WTC11 (cell line): ENCODE data around the gene SLC39A13.

Experiments
- ATF3 ChIP-seq: sonication (generic); formaldehyde crosslinking; conservative IDR thresholded peaks from 2 replicates; pipeline ENCODE4 v1.8.1; 2022; ENCODE audit warnings: mild to moderate bottlenecking, missing genetic modification reagents
- CTCF ChIP-seq: fragments of 200-600 bp; IDR thresholded peaks from 2 replicates; pipeline ENCODE4 v1.8.0; 2022; ENCODE audit warnings: antibody characterized with exemption
- MAX ChIP-seq: sonication (generic); formaldehyde crosslinking; IDR thresholded peaks from 2 replicates; pipeline ENCODE4 v1.8.0; 2022; ENCODE audit warnings: mild to moderate bottlenecking, missing genetic modification reagents
- NR3C1 ChIP-seq: sonication (generic); formaldehyde crosslinking; conservative IDR thresholded peaks from 2 replicates; pipeline ENCODE4 v1.8.1; 2023; ENCODE audit warnings: low read depth, mild to moderate bottlenecking, missing genetic modification reagents
- SP1 ChIP-seq: sonication (generic); formaldehyde crosslinking; conservative IDR thresholded peaks from 2 replicates; pipeline ENCODE4 v1.8.1; 2022; ENCODE audit warnings: missing genetic modification reagents

- TF ChIP-seq CTCF (no peak), ATF3 (CRISPR knock-in tag) (no peak), MAX (CRISPR knock-in tag) (no peak), SP1 (no peak), NR3C1 (CRISPR knock-in tag) (no peak)
These were observed 23.1 kb downstream of the SLC39A13 start for GRCh38 chr11:47431356-47432083.
